Right renal pelvis (tissue), 4 donors: ENCODE data around the gene F12. TPM values are rescaled to one million over a fixed set of nuclear protein-coding genes. Genes with fewer than 3 reads are reported as not detected.
A peak's percentile ranks its signal among the peaks of the same experiment; 100 is the strongest.

Source experiments
- DNase-seq, 4 donors: peaks; one replicate each; pipeline ENCODE4 v3.0.0-alpha.2; 2013; ENCODE audit warnings: low read depth in 4 of 4, low spot score in 3 of 4, missing footprints in 1 of 4
- polyA plus RNA-seq, 4 donors: library from polyadenylated mRNA; unstranded; fragments of 120-200 nt; gene quantifications; one replicate each; pipeline ENCODE4 v1.2.1, GENCODE V29; 2013; ENCODE audit not compliant: insufficient read length in 4 of 4

The F12 gene
- 10 to 100 TPM in 1 of 4 donors, 1 to 10 TPM in 3; 4.6 to 11.3 (median 5.8) TPM for polyA plus RNA-seq

- DNase-seq, result no peak
Measured at GRCh38 chr5:177409043-177409801, at the start of gene F12. Gene F12 (minus strand): TSS chr5:177409564. CDS start chr5:177409527, 37 bp downstream.

GRCh38 chr5:177458912-177459350 lies 49.6 kb upstream of the F12 start:
- DNase-seq, result no peak

GRCh38 chr5:177457852-177458681 lies 48.7 kb upstream of the F12 start:
- DNase-seq, result no peak

GRCh38 chr5:177456976-177457851 lies 47.9 kb upstream of the F12 start:
- DNase-seq, result peak in 2 of 4 donors; percentile 68 to 89

- DNase-seq, result no peak
Measured at GRCh38 chr5:177456591-177456964, 47.2 kb upstream of the F12 start.

GRCh38 chr5:177455661-177456590 lies 46.6 kb upstream of the F12 start:
- peak; percentile 85 to 91 (median 87) for DNase-seq

GRCh38 chr5:177455036-177455660 lies 45.8 kb upstream of the F12 start:
- DNase-seq, result peak in 1 of 4 donors; percentile 67

- peak in 2 of 4 donors; percentile 83 to 84 for DNase-seq
Measured at GRCh38 chr5:177454397-177455035, 45.2 kb upstream of the F12 start.

- DNase-seq, result no peak
Measured at GRCh38 chr5:177453852-177454396, 44.6 kb upstream of the F12 start.

- no peak for DNase-seq
Measured at GRCh38 chr5:177452688-177453638, 43.6 kb upstream of the F12 start.

GRCh38 chr5:177450667-177451424 lies 41.5 kb upstream of the F12 start:
- DNase-seq, result no peak

- no peak for DNase-seq
Measured at GRCh38 chr5:177449140-177450061, 40.0 kb upstream of the F12 start.

GRCh38 chr5:177448244-177448950 lies 39.0 kb upstream of the F12 start:
- no peak for DNase-seq

- DNase-seq, result no peak
Measured at GRCh38 chr5:177447611-177448243, 38.4 kb upstream of the F12 start.
